ENCODE measurements around the gene RIMS1. TPM values are rescaled to one million over a fixed set of nuclear protein-coding genes. Genes with fewer than 3 reads are reported as not detected.

RIMS1 gene
- under 0.01 and 0.32 TPM in 2 replicates for total RNA-seq

GRCh38 chr6:71886184-71887005 is at the start of gene RIMS1:
TSS of gene RIMS1 (plus strand) at chr6:71886550. CDS start at chr6:71887024, 474 bp downstream.

